HepG2 (cell line): ENCODE data around the gene CKS1B. TPM values are rescaled to one million over a fixed set of nuclear protein-coding genes. Genes with fewer than 3 reads are reported as not detected.

ENCODE experiments used
- BATF2 ChIP-seq: sonication (generic); formaldehyde crosslinking; IDR thresholded peaks from 2 replicates; pipeline ENCODE4 v1.8.0; 2022; ENCODE audit warnings: mild to moderate bottlenecking, missing genetic modification reagents, moderate library complexity
- BHLHE40 ChIP-seq: IDR thresholded peaks from 2 replicates; pipeline ENCODE4 v1.6.1; 2011; ENCODE audit warnings: low read length, improper control_type of control experiment
- MTA1 ChIP-seq: sonication (generic); formaldehyde crosslinking; IDR thresholded peaks from 2 replicates; pipeline ENCODE4 v1.4.0; 2020; ENCODE audit warnings: missing genetic modification reagents, mild to moderate bottlenecking, borderline replicate concordance
- RNF2 ChIP-seq: fragments of 450-650 bp; conservative IDR thresholded peaks from 2 replicates; pipeline ENCODE4 v1.6.1; 2016; ENCODE audit warnings: low read depth
- THAP9 ChIP-seq: sonication (generic); formaldehyde crosslinking; IDR thresholded peaks from 2 replicates; pipeline ENCODE4; 2020; ENCODE audit warnings: missing genetic modification reagents, mild to moderate bottlenecking, borderline replicate concordance
- ZBTB38 ChIP-seq: sonication (generic); formaldehyde crosslinking; IDR thresholded peaks from 2 replicates; pipeline ENCODE4 v1.5.1; 2020; ENCODE audit warnings: mild to moderate bottlenecking, missing genetic modification reagents
- ZFAT ChIP-seq: sonication (generic); formaldehyde crosslinking; conservative IDR thresholded peaks from 2 replicates; pipeline ENCODE4 v1.8.1; 2023; ENCODE audit warnings: missing genetic modification reagents, inconsistent platforms
- ZFP62 ChIP-seq: sonication (generic); formaldehyde crosslinking; IDR thresholded peaks from 2 replicates; pipeline ENCODE4 v1.4.0; 2020; ENCODE audit warnings: missing genetic modification reagents
- ZNF160 ChIP-seq: sonication (generic); formaldehyde crosslinking; IDR thresholded peaks from 2 replicates; pipeline ENCODE4 v1.8.0; 2022; ENCODE audit warnings: mild to moderate bottlenecking, inconsistent platforms, missing genetic modification reagents
- ZNF256 ChIP-seq: sonication (generic); formaldehyde crosslinking; conservative IDR thresholded peaks from 2 replicates; pipeline ENCODE4 v1.4.0; 2020; ENCODE audit warnings: missing genetic modification reagents
- ZNF761 ChIP-seq: sonication (generic); formaldehyde crosslinking; conservative IDR thresholded peaks from 2 replicates; pipeline ENCODE4 v1.4.0; 2020; ENCODE audit warnings: mild to moderate bottlenecking, missing genetic modification reagents
- ZNF768 ChIP-seq: sonication (generic); formaldehyde crosslinking; IDR thresholded peaks from 2 replicates; pipeline ENCODE4 v1.4.0; 2020; ENCODE audit warnings: missing genetic modification reagents
- ZNF790 ChIP-seq: sonication (generic); formaldehyde crosslinking; IDR thresholded peaks from 2 replicates; pipeline ENCODE4 v1.8.0; 2022; ENCODE audit warnings: missing genetic modification reagents, mild to moderate bottlenecking, borderline replicate concordance
- ZSCAN31 ChIP-seq: sonication (generic); formaldehyde crosslinking; IDR thresholded peaks from 2 replicates; pipeline ENCODE4 v1.5.0; 2020; ENCODE audit warnings: low read depth, mild to moderate bottlenecking, missing genetic modification reagents
- polyA plus RNA-seq, 8 experiments: library from polyadenylated mRNA; depleted of rRNA in 3 of 8; stranded (reverse) in 7 of 8; unstranded in 1 of 8; fragments of >200 nt; fragmentation: Illumina TruSeq in 4 of 8; extraction: Trizol in 4 of 8; gene quantifications; 2 replicates each; pipeline versions ENCODE4 v1.2.1 to v1.2.3, GENCODE V29; 2011 to 2016; ENCODE audit warnings: low read depth in 4 of 8, missing spikeins in 1 of 8, mixed read lengths in 1 of 8; ENCODE audit not compliant: insufficient read depth in 1 of 8
- total RNA-seq, 5 experiments: library from RNA; depleted of rRNA; stranded (reverse); fragments of >200 nt; fragmentation: Illumina TruSeq; extraction: Trizol; gene quantifications; 2 replicates each; pipeline ENCODE4 v1.2.3, GENCODE V29; 2016; ENCODE audit warnings: low read depth in 1 of 5
- TF ChIP-seq, protein P1 (sequence below): sonication (generic); formaldehyde crosslinking; IDR thresholded peaks from 2 replicates; pipeline ENCODE4 v1.9.0; 2021; ENCODE audit warnings: missing genetic modification reagents, borderline replicate concordance
- TF ChIP-seq, protein P2 (sequence below): sonication (generic); formaldehyde crosslinking; IDR thresholded peaks from 2 replicates; pipeline ENCODE4 v1.5.0; 2020; ENCODE audit warnings: mild to moderate bottlenecking, missing genetic modification reagents
- TF ChIP-seq, protein P3 (sequence below): IDR thresholded peaks from 2 replicates; pipeline ENCODE4 v1.6.1; 2012; ENCODE audit warnings: low read depth, low read length, improper control_type of control experiment

The CKS1B gene
- total and polyA plus RNA-seq, 2 of the 13 experiments (the other 11 are each of a cell fraction or from before 2014, with no cell fraction given) = 217 to 222 TPM

DNA sequence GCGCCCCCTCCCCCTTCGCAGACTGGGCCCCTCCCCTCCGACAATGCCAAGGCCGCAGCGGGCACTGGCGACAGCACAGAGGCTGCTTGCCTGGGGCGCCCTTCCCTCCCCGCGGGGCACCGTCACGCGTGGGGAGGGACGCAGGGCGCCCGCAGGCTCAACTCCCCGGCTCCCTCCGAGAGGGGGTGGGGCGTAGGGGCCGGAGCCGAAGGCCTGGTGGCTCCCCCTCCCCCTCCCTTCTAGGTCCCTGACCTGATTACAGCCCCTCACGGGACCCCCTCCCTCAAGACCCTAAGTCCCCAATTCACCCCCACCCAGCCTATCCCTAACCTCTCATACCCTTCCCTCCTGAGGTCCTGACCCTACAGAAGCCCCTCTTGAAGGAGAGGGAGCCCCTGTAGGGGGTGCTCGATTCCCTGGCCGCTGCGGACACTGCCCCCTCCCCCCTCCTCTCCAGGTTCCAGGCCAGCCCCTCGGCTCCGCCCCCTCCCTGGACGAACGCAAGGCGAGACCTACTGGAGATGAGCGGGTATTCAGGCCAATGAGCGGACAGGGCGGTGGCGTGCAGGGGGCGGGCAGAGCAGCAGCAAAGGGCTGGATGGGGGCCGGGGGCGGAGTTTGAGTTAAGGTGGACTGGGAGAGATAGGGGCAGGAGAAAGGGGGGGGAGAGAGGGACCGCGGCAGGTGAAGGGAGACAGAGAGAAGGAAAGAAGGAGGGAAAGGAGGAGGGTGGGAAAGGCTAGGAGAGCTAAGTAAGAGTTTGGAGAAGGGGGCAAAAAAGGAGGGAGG lies 27.4 kb downstream of the CKS1B start (continued):
- TF ChIP-seq, protein P1, sequence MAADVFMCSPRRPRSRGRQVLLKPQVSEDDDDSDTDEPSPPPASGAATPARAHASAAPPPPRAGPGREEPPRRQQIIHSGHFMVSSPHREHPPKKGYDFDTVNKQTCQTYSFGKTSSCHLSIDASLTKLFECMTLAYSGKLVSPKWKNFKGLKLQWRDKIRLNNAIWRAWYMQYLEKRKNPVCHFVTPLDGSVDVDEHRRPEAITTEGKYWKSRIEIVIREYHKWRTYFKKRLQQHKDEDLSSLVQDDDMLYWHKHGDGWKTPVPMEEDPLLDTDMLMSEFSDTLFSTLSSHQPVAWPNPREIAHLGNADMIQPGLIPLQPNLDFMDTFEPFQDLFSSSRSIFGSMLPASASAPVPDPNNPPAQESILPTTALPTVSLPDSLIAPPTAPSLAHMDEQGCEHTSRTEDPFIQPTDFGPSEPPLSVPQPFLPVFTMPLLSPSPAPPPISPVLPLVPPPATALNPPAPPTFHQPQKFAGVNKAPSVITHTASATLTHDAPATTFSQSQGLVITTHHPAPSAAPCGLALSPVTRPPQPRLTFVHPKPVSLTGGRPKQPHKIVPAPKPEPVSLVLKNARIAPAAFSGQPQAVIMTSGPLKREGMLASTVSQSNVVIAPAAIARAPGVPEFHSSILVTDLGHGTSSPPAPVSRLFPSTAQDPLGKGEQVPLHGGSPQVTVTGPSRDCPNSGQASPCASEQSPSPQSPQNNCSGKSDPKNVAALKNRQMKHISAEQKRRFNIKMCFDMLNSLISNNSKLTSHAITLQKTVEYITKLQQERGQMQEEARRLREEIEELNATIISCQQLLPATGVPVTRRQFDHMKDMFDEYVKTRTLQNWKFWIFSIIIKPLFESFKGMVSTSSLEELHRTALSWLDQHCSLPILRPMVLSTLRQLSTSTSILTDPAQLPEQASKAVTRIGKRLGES (CRISPR knock-in tag) = no peak
- no peak for TF ChIP-seq ZNF256 (CRISPR knock-in tag)
- TF ChIP-seq, protein P2, sequence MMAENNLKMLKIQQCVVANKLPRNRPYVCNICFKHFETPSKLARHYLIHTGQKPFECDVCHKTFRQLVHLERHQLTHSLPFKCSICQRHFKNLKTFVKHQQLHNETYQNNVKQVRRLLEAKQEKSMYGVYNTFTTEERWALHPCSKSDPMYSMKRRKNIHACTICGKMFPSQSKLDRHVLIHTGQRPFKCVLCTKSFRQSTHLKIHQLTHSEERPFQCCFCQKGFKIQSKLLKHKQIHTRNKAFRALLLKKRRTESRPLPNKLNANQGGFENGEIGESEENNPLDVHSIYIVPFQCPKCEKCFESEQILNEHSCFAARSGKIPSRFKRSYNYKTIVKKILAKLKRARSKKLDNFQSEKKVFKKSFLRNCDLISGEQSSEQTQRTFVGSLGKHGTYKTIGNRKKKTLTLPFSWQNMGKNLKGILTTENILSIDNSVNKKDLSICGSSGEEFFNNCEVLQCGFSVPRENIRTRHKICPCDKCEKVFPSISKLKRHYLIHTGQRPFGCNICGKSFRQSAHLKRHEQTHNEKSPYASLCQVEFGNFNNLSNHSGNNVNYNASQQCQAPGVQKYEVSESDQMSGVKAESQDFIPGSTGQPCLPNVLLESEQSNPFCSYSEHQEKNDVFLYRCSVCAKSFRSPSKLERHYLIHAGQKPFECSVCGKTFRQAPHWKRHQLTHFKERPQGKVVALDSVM = no peak
- TF ChIP-seq BATF2 = no peak
- TF ChIP-seq ZFAT (CRISPR knock-in tag) = no peak
- 0 out of 2 replicates have a peak, but pooled peaks have one; percentile 6 for TF ChIP-seq MTA1 (CRISPR knock-in tag)
- TF ChIP-seq RNF2 = no peak
- TF ChIP-seq ZNF768 (CRISPR knock-in tag) = no peak
- peak; percentile 45; the same call in 1 of the 2 replicates for TF ChIP-seq ZSCAN31 (CRISPR knock-in tag)
- no peak for TF ChIP-seq ZNF160
- peak; percentile 89 for TF ChIP-seq BHLHE40
- no peak for TF ChIP-seq THAP9 (CRISPR knock-in tag)
- TF ChIP-seq, protein P3, sequence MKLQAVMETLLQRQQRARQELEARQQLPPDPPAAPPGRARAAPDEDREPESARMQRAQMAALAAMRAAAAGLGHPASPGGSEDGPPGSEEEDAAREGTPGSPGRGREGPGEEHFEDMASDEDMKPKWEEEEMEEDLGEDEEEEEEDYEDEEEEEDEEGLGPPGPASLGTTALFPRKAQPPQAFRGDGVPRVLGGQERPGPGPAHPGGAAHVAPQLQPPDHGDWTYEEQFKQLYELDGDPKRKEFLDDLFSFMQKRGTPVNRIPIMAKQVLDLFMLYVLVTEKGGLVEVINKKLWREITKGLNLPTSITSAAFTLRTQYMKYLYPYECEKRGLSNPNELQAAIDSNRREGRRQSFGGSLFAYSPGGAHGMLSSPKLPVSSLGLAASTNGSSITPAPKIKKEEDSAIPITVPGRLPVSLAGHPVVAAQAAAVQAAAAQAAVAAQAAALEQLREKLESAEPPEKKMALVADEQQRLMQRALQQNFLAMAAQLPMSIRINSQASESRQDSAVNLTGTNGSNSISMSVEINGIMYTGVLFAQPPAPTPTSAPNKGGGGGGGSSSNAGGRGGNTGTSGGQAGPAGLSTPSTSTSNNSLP = no peak
- TF ChIP-seq ZFP62 (CRISPR knock-in tag) = no peak
- TF ChIP-seq ZNF761 (CRISPR knock-in tag) = no peak
- no peak for TF ChIP-seq ZBTB38 (CRISPR knock-in tag)
- no peak for TF ChIP-seq ZNF790
